ENCODE measurements around the gene SSU72.
"Not testable (repeated sequence)": the region's sequence is repeated elsewhere in the genome, so short reads cannot be mapped to it uniquely, and the experiment has no call there.

DNA sequence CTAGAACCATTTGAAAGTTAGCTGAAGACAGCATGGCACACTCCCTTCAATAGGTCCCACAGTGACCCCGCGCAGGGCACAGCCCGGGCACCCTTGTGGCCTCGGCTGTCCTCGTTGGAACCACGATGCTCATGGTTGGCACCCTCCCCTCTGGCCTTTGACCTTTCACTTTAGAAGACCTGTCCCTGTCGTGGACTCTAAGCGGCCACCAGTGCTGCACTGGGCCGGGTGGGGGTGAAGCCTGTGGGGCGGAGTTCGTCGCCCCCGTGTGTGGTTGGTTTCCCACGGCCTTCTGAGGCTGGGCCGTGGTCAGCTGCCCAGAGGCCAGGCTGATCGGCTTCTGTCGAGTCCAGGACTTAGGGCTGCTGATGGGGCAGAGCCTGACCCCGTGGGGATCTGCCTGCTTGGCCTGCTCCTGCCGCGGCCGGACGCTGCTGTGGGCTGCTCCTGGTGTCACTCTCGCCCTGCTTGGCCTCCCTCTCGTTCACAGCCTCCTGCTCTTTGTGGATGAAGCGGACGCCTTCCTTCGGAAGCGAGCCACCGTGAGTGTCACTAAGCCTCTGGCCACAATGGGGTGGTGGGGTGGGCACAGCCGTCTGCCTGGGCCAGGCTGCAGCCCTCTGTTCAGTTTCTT, 49.8 kb downstream of the SSU72 start:
- TF ChIP-seq, protein P1, sequence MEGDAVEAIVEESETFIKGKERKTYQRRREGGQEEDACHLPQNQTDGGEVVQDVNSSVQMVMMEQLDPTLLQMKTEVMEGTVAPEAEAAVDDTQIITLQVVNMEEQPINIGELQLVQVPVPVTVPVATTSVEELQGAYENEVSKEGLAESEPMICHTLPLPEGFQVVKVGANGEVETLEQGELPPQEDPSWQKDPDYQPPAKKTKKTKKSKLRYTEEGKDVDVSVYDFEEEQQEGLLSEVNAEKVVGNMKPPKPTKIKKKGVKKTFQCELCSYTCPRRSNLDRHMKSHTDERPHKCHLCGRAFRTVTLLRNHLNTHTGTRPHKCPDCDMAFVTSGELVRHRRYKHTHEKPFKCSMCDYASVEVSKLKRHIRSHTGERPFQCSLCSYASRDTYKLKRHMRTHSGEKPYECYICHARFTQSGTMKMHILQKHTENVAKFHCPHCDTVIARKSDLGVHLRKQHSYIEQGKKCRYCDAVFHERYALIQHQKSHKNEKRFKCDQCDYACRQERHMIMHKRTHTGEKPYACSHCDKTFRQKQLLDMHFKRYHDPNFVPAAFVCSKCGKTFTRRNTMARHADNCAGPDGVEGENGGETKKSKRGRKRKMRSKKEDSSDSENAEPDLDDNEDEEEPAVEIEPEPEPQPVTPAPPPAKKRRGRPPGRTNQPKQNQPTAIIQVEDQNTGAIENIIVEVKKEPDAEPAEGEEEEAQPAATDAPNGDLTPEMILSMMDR (IDR thresholded peaks at IDR 0.05): not testable (repeated sequence)
- not testable (repeated sequence) for TF ChIP-seq EP300 (IDR thresholded peaks at IDR 0.05)
